H1 (cell line): ENCODE results near the gene BOD1L2. TPM values are rescaled to one million over a fixed set of nuclear protein-coding genes. Genes with fewer than 3 reads are reported as not detected.

Experiments used
- CTCF ChIA-PET: fragments of 300-600 bp; sonication (Branson Sonifier 250); formaldehyde crosslinking; loops from one replicate; lab custom pipeline; 2021; ENCODE audit not compliant: partially characterized antibody; lab: Charles Lee
- POLR2A ChIA-PET: fragments of 300-600 bp; sonication (Branson Sonifier 250); formaldehyde crosslinking; loops from one replicate; lab custom pipeline; 2021; ENCODE audit warnings: inconsistent platforms; ENCODE audit not compliant: partially characterized antibody; lab: Charles Lee
- DNase-seq, 2 experiments: peaks; one replicate each; pipeline versions ENCODE4 v3.0.0 to v3.0.0-alpha.2; 2010 to 2022; ENCODE audit warnings: low spot score in 2 of 2, low read depth in 1 of 2, mixed read lengths in 1 of 2
- FAIRE-seq: peaks from 2 replicates; lab custom pipeline; 2011; peaks lifted over from hg19 to GRCh38; lab: Jason Lieb, UNC
- H2AFZ ChIP-seq: 2 replicates; pipeline ENCODE4 v1.8.1; 2012; ENCODE audit warnings: low read length, inconsistent platforms
- H2AK5ac ChIP-seq: 2 replicates; pipeline ENCODE4 v1.6.1; 2013; ENCODE audit warnings: low read depth, low read length
- H2BK120ac ChIP-seq: replicated peaks from 2 replicates; pipeline ENCODE3; 2013; ENCODE audit warnings: low read depth, low read length, inconsistent platforms
- H2BK12ac ChIP-seq: 2 replicates; pipeline ENCODE4 v1.6.1; 2013; ENCODE audit warnings: low read depth, low read length
- H2BK15ac ChIP-seq: 2 replicates; pipeline ENCODE4 v1.6.1; 2013; ENCODE audit warnings: low read length
- H2BK20ac ChIP-seq: 2 replicates; pipeline ENCODE4 v1.6.1; 2013; ENCODE audit warnings: low read length
- H2BK5ac ChIP-seq: 2 replicates; pipeline ENCODE4 v1.6.1; 2013; ENCODE audit warnings: low read depth, low read length
- H3K14ac ChIP-seq: 2 replicates; pipeline ENCODE4 v1.6.1; 2013; ENCODE audit warnings: inconsistent platforms; ENCODE audit not compliant: insufficient read length
- H3K18ac ChIP-seq: 2 replicates; pipeline ENCODE4 v1.6.1; 2013; ENCODE audit warnings: low read length; ENCODE audit errors: extremely low read depth
- H3K23ac ChIP-seq: 2 replicates; pipeline ENCODE4 v1.6.1; 2013; ENCODE audit warnings: inconsistent platforms; ENCODE audit not compliant: insufficient read length
- H3K23me2 ChIP-seq: 2 replicates; pipeline ENCODE4 v1.6.1; 2013; ENCODE audit warnings: low read depth, low read length
- H3K27ac ChIP-seq: 2 replicates; pipeline ENCODE4 v1.6.1; 2011; ENCODE audit warnings: low read depth, low read length, inconsistent platforms
- H3K27me3 ChIP-seq, 4 experiments: replicated peaks in 1 of 4; 1 replicate in 1 of 4; 2 replicates in 3 of 4; pipeline versions ENCODE4 v1.6.1 to v1.8.1; 2011 to 2013; ENCODE audit warnings: low read length in 3 of 4, mild to moderate bottlenecking in 3 of 4, inconsistent platforms in 2 of 4, mixed read lengths in 2 of 4, moderate library complexity in 1 of 4; ENCODE audit not compliant: control insufficient read depth in 3 of 4, insufficient read depth in 3 of 4; ENCODE audit errors: extremely low read depth in 1 of 4
- H3K36me3 ChIP-seq, 4 experiments: 2 replicates each; pipeline versions ENCODE4 v1.6.1 to v1.8.1; 2011 to 2013; ENCODE audit warnings: mild to moderate bottlenecking in 4 of 4, low read length in 3 of 4, moderate library complexity in 2 of 4, control low read depth in 1 of 4, inconsistent platforms in 1 of 4; ENCODE audit not compliant: insufficient read depth in 4 of 4, control insufficient read depth in 2 of 4
- H3K4ac ChIP-seq: replicated peaks from 2 replicates; pipeline ENCODE3; 2013; ENCODE audit warnings: low read length, low read depth, mixed read lengths, inconsistent platforms; ENCODE audit not compliant: insufficient read length
- H3K4me1 ChIP-seq, 4 experiments: replicated peaks in 1 of 4; 1 replicate in 1 of 4; 2 replicates in 3 of 4; pipeline versions ENCODE4 v1.6.1 to v1.8.1; 2011 to 2013; ENCODE audit warnings: low read length in 3 of 4, inconsistent platforms in 2 of 4, mixed read lengths in 1 of 4; ENCODE audit not compliant: insufficient read depth in 4 of 4, control insufficient read depth in 3 of 4
- H3K4me2 ChIP-seq, 2 experiments: 2 replicates each; pipeline versions ENCODE4 v1.6.1 to v1.8.1; 2011 to 2013; ENCODE audit warnings: low read depth in 2 of 2, low read length in 2 of 2, control low read depth in 1 of 2, inconsistent platforms in 1 of 2, mild to moderate bottlenecking in 1 of 2; ENCODE audit not compliant: insufficient read depth in 1 of 2
- H3K4me3 ChIP-seq, 4 experiments: fragments of 200-600, 300-600 bp in 1 of 4; sonication (generic), shearing (Covaris generic), sonication (Bioruptor Twin) in 1 of 4; 2 replicates each; pipeline versions ENCODE4 v1.5.1 to v1.8.1; 2011 to 2016; ENCODE audit warnings: low read length in 4 of 4, low read depth in 3 of 4, control low read depth in 2 of 4, inconsistent platforms in 2 of 4, mild to moderate bottlenecking in 2 of 4, mixed read lengths in 1 of 4, moderate library complexity in 1 of 4; ENCODE audit not compliant: insufficient read depth in 2 of 4; ENCODE audit errors: extremely low read depth in 1 of 4
- H3K56ac ChIP-seq: replicated peaks from 2 replicates; pipeline ENCODE3; 2013; ENCODE audit warnings: low read depth, mild to moderate bottlenecking, mixed read lengths, low read length, inconsistent platforms; ENCODE audit not compliant: insufficient read length
- H3K79me1 ChIP-seq: 2 replicates; pipeline ENCODE4 v1.6.1; 2013; ENCODE audit warnings: low read depth, low read length, control low read depth
- H3K79me2 ChIP-seq, 2 experiments: 2 replicates each; pipeline versions ENCODE4 v1.6.1 to v1.8.1; 2012 to 2013; ENCODE audit warnings: low read length in 2 of 2, mild to moderate bottlenecking in 2 of 2, inconsistent platforms in 1 of 2; ENCODE audit not compliant: insufficient read depth in 2 of 2, control insufficient read depth in 1 of 2
- H3K9ac ChIP-seq, 4 experiments: replicated peaks in 1 of 4; 1 replicate in 1 of 4; 2 replicates in 3 of 4; pipeline versions ENCODE4 v1.6.1 to v1.8.1; 2011 to 2013; ENCODE audit warnings: low read depth in 3 of 4, low read length in 3 of 4, control low read depth in 2 of 4, mild to moderate bottlenecking in 2 of 4, moderate library complexity in 2 of 4, inconsistent platforms in 1 of 4; ENCODE audit errors: extremely low read depth in 1 of 4
- H3K9me3 ChIP-seq, 2 experiments: 2 replicates each; pipeline versions ENCODE4 v1.6.1 to v1.8.1; 2012 to 2013; ENCODE audit warnings: mild to moderate bottlenecking in 2 of 2, moderate library complexity in 2 of 2, control low read depth in 1 of 2, inconsistent platforms in 1 of 2, low read depth in 1 of 2, low read length in 1 of 2, mixed read lengths in 1 of 2; ENCODE audit not compliant: insufficient read depth in 2 of 2
- H4K20me1 ChIP-seq, 2 experiments: replicated peaks in 1 of 2; 2 replicates each; pipeline versions ENCODE3 to v1.8.1; 2011 to 2013; ENCODE audit warnings: inconsistent platforms in 2 of 2, low read length in 2 of 2, mild to moderate bottlenecking in 1 of 2; ENCODE audit not compliant: insufficient read depth in 2 of 2, control insufficient read depth in 1 of 2
- H4K5ac ChIP-seq: 2 replicates; pipeline ENCODE4 v1.6.1; 2013; ENCODE audit warnings: low read length, low read depth, mixed read lengths, inconsistent platforms; ENCODE audit not compliant: insufficient read length
- H4K8ac ChIP-seq: 2 replicates; pipeline ENCODE4 v1.8.0; 2013; ENCODE audit warnings: mild to moderate bottlenecking, moderate library complexity, low read length, inconsistent platforms; ENCODE audit not compliant: insufficient read depth; ENCODE audit errors: extremely low read depth
- H4K91ac ChIP-seq: replicated peaks from 2 replicates; pipeline ENCODE3; 2013; ENCODE audit warnings: low read length, mixed read lengths, inconsistent platforms; ENCODE audit not compliant: insufficient read length
- BRCA1 ChIP-seq: IDR thresholded peaks from 2 replicates; pipeline ENCODE4 v1.6.1; 2012; ENCODE audit warnings: low read depth, low read length, improper control_type of control experiment
- CBX8 ChIP-seq: fragments of 300-800, 300-1000 bp; sonication (generic); IDR thresholded peaks from 2 replicates; pipeline ENCODE4 v1.7.1; 2016; ENCODE audit warnings: low read depth, low read length, borderline replicate concordance
- EZH2 ChIP-seq: fragments of 200-600 bp; sonication (generic); IDR thresholded peaks from 2 replicates; pipeline ENCODE4 v1.7.1; 2012; ENCODE audit warnings: low read depth, mild to moderate bottlenecking, moderate library complexity, low read length, inconsistent platforms; ENCODE audit not compliant: severe bottlenecking
- FOSL1 ChIP-seq: IDR thresholded peaks from 2 replicates; pipeline ENCODE4 v1.6.1; 2011; ENCODE audit warnings: mild to moderate bottlenecking, low read depth, low read length, moderate library complexity; ENCODE audit not compliant: insufficient read depth
- SP4 ChIP-seq: IDR thresholded peaks from 2 replicates; pipeline ENCODE4 v1.6.1; 2012; ENCODE audit warnings: low read length, inconsistent platforms
- WGBS, 2 experiments: shearing (Covaris generic) in 1 of 2; methylation state at CpG; one replicate each; pipeline versions ENCODE4 v1.1.6 to v1.1.7; 2013 to 2015; ENCODE audit warnings: low lambda C conversion rate in 2 of 2, mixed read lengths in 2 of 2, inconsistent platforms in 1 of 2, low coverage in 1 of 2, missing lambda C conversion rate in 1 of 2; ENCODE audit not compliant: insufficient replicate concordance in 2 of 2, insufficient coverage in 1 of 2, insufficient read length in 1 of 2; ENCODE audit errors: extremely low coverage in 1 of 2, missing lambda C conversion rate in 1 of 2; 5-methylcytosine and 5-hydroxymethylcytosine counted together
- polyA plus RNA-seq, 7 experiments: library from polyadenylated mRNA; depleted of rRNA in 3 of 7; stranded (reverse) in 5 of 7; unstranded in 2 of 7; fragments of >200 nt in 5 of 7; fragments of 200-250 nt in 2 of 7; gene quantifications; 1 replicate in 5 of 7; 2 replicates in 1 of 7; 4 replicates in 1 of 7; pipeline versions ENCODE4 v1.2.1 to v1.2.3, GENCODE V29; 2011 to 2013; ENCODE audit warnings: missing spikeins in 2 of 7, mixed read lengths in 2 of 7
- total RNA-seq: library from RNA; stranded (reverse); fragmentation: NEBNext Ultra II Directional; extraction: Animal tissue kit (Norgen Biotek cat#: 25700); gene quantifications from 2 replicates; pipeline ENCODE4 v1.2.1, GENCODE V29; 2021

BOD1L2 gene
- total and polyA plus RNA-seq, 2 of the 8 experiments (the other 6 are each of a cell fraction or from before 2014, with no cell fraction given): not detected

DNA sequence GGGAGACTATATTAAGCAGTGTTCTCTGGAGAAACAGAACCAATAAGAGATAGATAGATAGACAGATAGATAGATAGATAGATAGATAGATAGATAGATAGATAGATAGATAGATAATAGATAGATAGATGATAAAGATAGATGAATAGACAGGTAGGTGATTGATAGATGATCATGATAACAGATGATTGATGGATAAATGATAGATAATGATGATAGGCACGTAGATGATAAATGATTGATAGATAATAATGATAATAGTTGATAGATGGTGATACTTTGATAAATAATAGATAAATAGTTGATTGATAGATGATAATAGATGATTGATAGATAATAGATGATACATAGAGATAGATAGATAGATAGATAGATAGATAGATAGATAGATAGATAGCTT is 48.5 kb downstream of the BOD1L2 start:
- H2BK15ac ChIP-seq: no peak overlapping the region
- H3K4me2 ChIP-seq: no peak overlapping the region
- no peak overlapping the region for H4K8ac ChIP-seq
- no peaks in the 10 kb centered on the region for H3K36me3 ChIP-seq
- H2BK20ac ChIP-seq: no peak overlapping the region
- H3K4me3 ChIP-seq: no peak overlapping the region
- no peak overlapping the region for H3K23ac ChIP-seq
- H2BK5ac ChIP-seq: no peak overlapping the region
- H3K4ac ChIP-seq: no peak overlapping the region
- DNase-seq (no peak), FAIRE-seq (no peak)
- H3K4me1 ChIP-seq: no peaks in the 10 kb centered on the region
- H4K5ac ChIP-seq: no peak overlapping the region
- 89 to 100% methylated on average over 1 of the region's 1 CpG for WGBS, 2 experiments
- no peak overlapping the region for H3K9ac ChIP-seq
- H2BK120ac ChIP-seq: no peak overlapping the region
- H2AK5ac ChIP-seq: no peak overlapping the region
- no peaks in the 10 kb centered on the region for H3K79me1 ChIP-seq
- ChIA-PET POLR2A (no interaction called here), CTCF (interaction anchor here (1.2 kb wide), 1 partner anchor 60 kb away, joined by 4 read pairs; no protein-coding TSS in a partner anchor)
- no peak overlapping the region for H3K56ac ChIP-seq
- H3K18ac ChIP-seq: no peak overlapping the region
- no peak overlapping the region for H2AFZ ChIP-seq
- no peak overlapping the region for H2BK12ac ChIP-seq
- H3K27ac ChIP-seq: no peak overlapping the region
- no peak overlapping the region for H3K14ac ChIP-seq
- H3K23me2 ChIP-seq: no peaks in the 10 kb centered on the region
- H4K20me1 ChIP-seq: no peaks in the 10 kb centered on the region
- no peaks in the 10 kb centered on the region for H3K9me3 ChIP-seq
- H4K91ac ChIP-seq: no peak overlapping the region
- TF ChIP-seq SP4: no peak
- no peak for TF ChIP-seq FOSL1
- TF ChIP-seq BRCA1: no peak
- TF ChIP-seq EZH2: no peak
- no peak for TF ChIP-seq CBX8
- TF ChIP-seq, all 59 proteins: peak for 0
- no peaks in the 10 kb centered on the region for H3K27me3 ChIP-seq
- H3K79me2 ChIP-seq: no peaks in the 10 kb centered on the region
